ENCODE data around the gene TMEM254.

DNA sequence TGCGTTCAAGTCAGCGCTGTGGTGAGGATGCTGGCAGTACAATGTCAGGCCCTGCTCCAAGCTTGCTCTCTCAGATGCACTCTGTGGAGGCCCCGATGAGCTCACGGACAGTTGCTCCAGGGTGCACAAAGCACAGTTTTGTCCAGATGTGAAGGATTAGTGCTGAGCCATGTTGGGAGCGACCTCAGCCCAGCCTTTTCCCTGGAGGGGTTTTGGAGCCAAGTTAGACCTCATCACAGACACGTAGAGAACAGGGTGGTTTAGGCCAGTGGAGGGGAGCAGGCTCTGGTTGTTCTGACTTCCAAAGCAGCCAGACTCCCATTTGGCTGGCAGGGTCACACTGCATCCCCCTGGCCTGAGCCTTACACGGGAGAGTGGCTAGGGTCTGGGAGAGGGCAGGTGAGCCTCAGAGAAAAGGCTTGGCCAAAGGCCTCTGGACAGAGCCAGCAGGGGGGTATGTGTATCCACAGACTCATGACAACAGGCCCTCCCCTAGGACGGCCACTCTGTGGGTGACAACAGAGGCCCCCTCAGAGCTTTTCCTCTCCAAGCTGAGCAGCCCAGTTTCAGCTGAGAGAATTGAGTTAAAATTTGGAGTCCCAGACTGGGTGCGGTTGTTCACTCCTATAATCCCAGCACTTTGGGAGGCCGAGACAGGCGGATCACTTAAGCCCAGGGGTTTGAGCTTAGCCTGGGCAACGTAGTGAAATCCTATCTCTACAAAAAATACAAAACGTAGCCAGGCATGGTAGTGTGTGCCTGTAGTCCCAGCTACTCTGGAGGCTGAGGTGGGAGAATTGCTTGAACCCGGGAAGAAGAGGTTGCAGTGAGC lies 58.8 kb downstream of the TMEM254 start:
- TF ChIP-seq, protein P1, sequence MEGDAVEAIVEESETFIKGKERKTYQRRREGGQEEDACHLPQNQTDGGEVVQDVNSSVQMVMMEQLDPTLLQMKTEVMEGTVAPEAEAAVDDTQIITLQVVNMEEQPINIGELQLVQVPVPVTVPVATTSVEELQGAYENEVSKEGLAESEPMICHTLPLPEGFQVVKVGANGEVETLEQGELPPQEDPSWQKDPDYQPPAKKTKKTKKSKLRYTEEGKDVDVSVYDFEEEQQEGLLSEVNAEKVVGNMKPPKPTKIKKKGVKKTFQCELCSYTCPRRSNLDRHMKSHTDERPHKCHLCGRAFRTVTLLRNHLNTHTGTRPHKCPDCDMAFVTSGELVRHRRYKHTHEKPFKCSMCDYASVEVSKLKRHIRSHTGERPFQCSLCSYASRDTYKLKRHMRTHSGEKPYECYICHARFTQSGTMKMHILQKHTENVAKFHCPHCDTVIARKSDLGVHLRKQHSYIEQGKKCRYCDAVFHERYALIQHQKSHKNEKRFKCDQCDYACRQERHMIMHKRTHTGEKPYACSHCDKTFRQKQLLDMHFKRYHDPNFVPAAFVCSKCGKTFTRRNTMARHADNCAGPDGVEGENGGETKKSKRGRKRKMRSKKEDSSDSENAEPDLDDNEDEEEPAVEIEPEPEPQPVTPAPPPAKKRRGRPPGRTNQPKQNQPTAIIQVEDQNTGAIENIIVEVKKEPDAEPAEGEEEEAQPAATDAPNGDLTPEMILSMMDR (IDR thresholded peaks at IDR 0.05) = no peak
- no peak for TF ChIP-seq POLR2A (IDR thresholded peaks at IDR 0.05)
- no peak for TF ChIP-seq EP300 (IDR thresholded peaks at IDR 0.05)
